SKM-1 (cell line): ENCODE results near the gene LINGO1.
A peak's percentile ranks its signal among the peaks of the same experiment; 100 is the strongest.

ENCODE experiments used
- DNase-seq: peaks from one replicate; lab custom pipeline; 2025; ENCODE audit not compliant: unreplicated experiment; lab: John Stamatoyannopoulos, UW

Gene LINGO1

DNA sequence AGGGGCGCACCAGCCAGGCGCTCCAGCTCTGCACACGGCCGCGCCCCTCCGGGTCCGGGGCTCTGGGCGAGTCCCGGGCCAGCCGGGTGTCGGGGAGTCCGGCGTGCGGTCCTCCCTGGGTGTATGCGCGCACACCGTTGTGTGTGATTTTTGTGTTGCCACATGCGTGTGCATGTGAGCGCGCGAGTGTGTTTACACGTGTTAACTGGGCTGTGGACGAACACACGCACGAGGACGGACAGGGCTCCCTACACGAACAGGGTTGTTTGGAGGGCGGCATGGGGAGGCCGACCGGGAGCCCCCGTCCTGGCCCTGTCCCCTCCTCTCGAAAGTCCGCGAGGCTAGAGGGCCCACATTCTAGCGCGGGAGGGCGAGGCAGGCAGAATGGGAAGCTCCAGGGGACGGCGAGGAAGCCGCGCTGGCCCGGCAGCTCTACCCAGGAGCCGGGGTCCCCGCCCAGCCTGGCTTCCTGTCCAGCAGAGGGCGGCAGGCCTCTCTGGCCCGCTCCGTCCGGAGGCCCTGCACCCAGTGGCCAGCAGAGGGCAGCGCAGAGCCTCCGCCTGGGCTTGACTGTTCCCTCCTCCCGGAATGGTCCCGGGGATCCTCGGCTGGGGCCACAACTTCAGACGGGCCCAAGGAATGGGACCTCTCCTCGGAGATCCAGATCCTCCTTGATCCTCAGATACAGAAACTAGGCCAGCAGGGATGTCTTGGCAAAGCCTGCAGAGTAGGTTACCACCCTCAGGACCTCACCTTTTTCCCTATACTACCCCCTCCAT is 611 bp upstream of the LINGO1 start:
- peak; percentile 44 for DNase-seq

DNA sequence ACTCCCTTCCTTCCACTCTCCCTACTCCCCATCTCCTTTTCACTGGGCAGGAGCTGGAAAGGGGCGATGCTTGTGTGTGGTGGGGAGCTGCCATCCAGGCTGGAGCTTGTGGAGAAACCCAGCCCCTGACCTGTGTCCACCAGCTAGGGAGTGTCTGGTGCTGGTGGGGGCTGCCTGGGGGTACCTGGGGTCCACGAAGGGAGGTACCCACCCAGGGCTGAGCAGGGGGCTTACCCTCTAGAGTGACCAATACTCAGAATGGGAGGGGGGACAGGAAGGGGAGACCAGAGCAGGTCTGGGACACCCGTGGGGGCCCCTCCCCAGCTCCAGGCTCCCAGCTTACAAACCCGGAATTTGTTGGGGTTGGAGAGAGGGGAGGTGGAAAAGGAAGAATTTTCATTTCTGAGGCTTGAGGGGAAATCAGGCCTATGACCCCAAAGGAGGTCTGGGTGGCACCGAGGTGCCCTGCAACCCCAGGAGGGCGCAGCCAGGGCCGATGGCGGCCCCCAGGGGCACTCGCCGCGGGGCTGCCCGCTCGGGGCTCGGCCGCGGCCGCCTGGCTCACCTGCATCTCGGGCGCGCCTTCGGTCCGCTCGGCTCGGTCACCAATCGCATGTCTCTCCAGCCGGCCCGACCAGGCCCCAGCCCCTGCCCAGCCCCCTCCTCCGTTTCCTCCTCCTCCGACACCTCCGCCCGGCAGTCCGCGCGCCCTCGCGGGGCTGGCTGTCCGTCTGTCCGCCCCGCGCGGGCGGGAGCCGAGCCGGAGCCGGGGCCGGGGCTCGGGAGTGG is 773 bp downstream of the LINGO1 start:
- no peak for DNase-seq

DNA sequence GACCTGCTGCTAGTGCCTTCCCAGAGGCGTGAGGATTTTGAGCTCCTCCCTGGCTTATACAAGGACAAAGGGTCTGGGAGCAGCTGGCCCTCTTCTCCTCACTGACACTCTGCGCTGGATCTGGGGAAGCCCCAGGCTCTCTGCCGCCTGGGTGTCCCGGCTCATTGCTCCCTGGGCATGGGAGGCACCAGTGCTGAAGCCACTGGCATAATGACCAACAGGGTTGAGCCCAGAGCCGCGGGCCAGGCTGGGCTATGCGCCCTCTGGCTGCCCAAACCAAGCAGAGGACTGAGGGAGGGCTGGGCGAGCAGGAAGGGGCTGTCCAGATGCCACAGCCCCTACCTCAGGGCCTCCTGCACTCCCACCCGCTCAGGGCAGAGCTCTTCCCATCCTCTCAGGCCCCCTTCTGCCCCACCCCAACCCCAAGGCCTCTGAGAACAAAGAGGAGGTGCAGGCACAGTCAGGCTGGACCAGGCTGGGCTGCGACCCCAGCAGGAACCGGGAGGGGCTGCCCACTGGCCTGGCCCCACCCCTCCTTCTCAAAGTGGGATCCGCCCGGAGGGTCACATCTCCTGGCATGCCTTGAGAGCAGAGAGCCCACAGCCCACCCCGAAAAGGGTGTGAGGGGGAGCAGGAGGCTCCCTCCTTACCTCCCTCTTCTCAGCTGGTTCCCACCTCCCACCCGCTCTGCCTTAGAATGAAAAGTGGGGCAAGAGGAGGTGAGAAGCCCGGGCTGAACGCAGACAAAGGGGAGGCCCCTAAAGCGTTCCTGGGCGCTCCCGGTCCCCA is 1.6 kb downstream of the LINGO1 start:
- no peak for DNase-seq

DNA sequence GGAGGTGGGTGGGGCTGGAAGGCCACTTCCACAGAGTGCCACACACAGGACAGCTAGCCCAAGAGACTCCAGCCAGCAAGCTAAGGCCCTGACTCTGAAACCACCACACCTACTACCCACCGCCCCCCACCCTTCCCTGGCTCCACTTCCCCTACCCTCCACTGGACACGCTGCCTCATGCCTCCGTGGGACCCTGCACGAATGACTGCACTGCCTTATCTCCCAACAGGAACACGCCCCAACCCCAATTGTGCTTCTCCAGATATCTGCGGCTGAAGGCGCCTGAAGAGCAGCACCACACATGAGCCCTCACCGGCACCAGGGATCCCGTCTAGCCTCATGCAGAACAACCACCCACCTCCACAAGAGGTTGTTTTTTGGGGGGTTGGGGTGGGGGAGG is 2.7 kb downstream of the LINGO1 start:
- DNase-seq, result no peak

DNA sequence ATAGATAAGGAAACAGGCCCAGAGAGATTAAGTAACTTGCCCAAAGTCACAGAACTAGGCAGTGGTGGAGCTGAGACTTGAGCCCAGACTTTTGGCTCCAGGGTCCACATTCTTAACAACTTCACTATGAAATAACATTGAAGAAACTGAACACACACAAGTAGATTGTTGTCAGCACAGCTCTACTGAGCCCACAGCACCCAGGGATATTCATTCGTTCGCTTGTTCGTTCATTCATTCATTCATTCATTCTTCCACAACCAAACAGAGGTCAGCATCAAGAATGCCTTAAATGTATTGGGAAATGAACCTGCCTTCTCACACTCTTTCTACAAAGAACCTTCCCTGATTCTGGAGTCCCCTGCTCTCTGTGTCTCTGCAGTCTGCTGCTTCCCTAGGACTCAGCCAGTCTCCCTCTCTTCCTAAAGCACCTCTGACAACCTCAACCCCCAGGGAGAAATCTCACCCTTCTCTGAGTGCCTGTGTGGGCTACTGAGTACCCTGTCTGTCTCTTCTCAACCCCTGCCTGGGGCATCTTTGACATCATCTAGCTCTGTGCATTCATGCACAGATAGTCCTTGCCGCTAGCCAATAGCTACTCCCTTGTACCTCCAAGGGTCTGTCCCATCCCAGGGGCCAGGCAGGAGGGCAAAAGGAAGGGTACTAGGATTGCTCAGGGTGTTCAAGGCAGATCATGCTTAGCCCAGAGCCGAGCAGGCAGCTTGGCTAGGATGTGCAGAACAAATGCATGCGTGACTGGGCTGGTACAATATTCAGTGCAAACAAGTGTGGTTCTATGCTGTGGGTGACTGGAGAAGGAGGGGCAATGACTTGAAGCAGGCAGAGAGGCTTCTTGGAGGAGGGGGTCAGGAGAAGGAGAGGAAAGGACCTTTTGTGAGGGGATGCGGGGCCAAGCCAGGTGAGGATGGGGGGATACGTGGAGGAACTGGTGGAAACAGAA is 3.4 kb downstream of the LINGO1 start:
- no peak for DNase-seq

DNA sequence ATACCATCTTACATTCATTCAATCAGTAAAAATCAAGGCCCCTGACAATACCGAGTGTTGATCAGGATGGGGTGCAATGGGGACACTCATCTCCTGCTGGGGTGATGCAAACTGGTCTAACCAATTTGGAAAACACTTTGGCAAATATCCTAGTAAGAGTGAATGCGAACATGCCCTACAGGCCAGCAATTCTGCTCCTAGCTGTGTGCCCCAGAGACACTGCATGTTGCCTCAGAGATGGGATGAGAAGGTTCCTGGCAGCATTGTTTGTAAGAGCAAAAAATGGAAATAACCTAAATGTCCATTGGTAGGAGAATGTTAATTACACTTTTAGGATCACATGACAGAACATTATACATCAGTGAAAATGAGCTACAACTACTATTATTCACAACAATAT is 4.7 kb downstream of the LINGO1 start:
- no peak for DNase-seq

DNA sequence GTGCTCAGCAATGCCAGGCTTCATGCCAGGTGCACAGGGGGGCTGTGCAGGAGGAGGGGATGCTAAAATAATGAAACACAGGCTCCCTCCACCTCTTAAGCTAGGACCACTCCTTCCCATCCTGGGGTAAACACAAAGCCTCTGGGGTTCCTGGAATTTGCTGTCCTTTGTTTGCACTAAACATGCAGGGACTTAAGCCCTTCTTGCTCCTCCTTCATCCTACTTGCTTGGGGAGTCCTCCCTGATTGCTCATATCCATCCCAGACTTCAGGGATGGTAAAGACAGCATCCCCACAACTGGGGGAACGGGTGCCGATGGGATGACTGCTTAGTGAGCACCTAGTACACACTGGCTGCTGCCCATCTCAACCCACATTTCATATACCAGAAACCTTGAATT is 5.1 kb downstream of the LINGO1 start:
- DNase-seq, result no peak

DNA sequence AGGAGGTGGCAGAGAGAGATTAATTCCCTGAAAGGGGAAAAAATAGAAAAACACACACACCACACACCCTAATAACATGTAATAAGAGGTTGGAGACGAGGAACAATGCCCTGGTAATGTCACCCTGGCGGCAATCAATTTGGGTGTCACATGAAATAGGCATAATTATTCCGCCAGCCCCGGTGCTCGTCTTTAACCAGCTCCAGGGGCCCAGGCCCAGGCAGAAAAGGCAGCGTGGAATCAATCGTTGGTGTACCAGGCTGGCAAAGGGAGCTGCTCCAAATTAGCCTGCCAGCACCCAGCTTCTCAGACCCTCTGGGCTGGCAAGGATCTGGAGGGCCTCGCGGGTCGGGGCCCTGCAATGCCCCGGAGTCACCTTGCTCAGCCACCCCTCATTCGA is 5.6 kb downstream of the LINGO1 start:
- no peak for DNase-seq

DNA sequence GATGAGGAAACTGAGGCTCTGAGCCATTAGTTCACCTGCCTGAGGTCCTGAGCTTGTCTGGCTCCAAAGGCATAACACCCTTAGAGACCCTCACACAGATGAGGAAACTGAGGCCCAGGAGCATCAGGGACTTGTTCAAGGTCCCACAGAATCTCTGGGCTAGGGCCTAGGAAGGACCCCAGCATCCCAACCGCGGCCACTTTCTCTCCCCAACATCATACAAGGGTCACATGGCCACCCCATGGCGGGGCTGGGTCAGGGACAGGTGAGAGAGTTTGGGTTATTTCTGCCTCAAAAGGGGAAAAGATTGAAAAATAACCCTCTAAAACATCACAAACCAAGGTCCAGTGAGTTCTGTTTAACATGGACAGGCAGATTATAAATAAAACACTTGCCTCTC is 6.7 kb downstream of the LINGO1 start:
- DNase-seq, result no peak

DNA sequence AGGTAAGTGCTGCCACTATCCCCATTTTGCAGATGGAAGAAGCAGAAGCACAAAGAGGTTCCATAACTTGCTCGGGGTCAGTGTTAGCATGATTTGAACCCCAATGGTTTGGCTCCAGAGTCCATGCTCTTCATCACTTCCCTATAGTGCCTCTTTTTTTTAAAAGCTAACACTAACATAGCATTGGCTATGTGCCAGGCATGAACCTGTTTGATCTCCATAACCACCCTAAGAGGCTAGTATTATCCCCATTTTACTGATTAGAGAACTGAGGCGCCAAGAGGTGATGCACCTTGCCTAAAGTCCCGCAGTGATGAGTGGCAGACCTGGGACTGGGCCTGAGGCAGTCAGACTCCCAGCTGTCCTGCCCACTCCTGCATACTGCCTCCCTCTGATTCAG is 7.3 kb downstream of the LINGO1 start:
- DNase-seq, result no peak

DNA sequence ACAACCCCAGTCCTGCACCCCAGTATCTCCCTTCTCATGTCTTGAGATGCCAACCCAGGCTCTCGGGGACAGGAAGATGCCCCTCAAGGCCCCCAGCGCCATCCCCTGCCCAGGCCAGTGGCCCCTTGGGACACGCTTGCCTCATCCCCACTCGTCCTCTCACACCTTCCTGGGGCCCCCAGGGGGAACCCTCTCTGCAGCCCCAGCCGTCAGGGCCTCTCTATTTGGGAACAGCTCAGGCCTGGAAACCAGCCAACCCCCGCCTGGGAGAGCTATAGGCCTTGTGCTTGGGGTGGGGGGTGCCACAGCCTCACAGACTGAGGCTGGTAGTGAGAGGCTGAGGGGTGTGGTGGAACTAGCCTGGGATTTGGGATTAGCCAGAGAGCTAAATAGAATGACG is 7.8 kb downstream of the LINGO1 start:
- DNase-seq, result no peak

DNA sequence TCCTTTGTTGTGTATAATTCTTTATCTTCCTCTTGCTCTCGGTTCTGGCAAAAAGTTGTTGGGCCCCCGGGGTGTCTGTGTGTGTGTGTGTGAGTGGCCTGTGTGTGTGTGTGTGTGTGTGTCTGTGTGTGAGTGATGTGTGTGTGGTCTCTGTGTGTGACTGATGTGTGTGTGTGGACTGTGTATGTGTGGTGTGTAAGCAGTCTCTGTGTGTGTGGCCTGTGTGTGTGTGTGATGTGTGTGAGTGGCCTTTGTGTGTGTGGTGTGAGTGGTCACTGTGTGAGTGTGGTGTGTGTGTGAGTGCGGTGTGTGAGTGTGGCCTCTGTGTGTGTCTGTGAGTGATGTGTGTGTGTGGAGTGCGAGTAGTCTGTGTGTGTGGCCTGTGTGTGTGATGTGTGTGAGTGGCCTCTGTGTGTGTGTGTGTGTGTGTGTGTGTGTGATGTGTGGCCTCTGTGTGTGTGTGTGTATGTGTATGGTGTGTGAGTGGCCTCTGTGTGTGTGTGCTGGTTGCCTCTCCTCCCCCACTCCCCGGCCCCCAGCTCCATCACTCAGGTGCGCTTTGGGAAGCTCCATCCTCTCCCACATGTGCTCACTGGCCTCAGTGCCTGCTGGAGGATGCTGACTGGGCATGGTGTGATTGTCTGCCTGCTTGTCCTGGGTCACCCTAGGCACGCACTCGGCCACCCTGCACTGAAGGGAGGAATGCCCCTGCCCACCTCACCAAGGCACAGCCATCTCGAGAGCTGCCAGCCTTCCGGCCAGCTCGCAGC is 8.8 kb downstream of the LINGO1 start:
- no peak for DNase-seq

DNA sequence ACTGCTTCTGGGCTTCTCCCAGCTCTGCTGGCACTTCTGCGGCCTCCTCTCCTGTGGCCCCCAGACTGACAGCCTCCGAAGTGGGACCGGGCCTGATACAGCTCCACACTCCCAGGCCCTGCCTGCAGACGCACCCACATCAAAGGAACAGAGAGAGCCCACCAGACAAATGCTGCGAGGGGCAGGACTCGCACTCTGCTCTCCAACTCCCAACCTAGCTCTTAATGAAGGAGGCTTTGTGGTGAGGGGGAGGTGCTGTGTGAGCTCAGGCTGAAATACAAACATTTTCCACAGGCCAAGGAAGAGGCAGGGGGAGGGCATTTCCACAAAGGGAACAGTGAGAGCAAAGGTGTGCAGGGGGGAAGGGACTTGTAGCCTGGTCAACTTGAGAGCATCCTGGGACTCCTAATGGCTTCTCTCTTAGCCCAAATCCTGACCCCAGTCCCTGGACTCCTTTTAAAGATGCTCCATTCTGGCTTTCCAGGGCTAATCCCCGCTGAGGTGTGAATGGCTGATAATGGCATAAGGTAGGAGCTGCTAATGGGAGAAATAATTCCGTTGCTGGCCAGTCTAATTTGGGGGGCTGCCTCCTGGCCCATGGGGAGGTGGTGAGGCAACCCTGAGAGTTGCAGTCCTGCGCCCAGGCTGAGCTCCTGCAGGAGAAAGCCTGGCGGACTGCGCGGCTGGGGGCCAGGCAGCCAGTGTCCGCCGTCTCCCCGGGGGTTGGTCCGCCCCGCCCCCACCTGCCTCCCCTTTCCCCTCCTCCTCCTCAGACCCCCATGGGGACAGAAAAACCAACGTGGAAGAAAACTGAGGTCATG is 9.6 kb downstream of the LINGO1 start:
- DNase-seq, result no peak

DNA sequence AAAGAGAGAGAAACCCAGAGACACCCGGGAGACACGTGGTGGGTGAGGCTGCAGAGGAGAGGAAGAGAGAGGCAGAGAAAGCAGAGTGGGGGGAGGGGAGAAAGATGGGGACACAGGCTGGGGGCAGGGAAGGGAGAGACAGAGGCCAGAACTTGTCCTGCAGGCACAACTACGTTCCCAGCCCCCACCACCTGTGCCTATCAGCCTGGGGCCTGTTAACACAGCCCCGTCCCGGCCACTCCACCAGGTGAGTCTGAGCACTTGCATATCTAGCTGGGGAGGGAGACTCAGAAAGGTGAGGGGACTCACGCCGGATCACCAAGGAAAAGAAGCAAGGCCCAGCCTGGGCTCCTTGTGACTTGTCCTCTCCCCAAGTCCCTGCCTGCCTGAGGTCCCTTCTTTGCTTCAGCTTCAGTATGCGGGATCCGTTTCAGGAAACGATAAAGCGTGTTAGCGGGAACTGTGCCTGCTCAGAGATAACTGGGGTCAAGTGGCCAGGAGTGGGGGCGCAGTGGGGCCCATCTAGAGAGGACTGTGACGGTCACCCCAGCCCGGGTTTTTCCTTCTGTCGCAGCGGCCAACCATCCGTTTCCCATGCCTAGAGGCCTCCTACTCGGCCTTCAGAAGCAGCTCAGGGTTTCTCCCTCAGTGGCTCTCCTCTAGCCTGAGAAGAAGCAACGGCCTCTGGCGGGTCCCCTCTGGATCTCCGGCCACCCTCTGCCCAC is 10.3 kb downstream of the LINGO1 start:
- no peak for DNase-seq

DNA sequence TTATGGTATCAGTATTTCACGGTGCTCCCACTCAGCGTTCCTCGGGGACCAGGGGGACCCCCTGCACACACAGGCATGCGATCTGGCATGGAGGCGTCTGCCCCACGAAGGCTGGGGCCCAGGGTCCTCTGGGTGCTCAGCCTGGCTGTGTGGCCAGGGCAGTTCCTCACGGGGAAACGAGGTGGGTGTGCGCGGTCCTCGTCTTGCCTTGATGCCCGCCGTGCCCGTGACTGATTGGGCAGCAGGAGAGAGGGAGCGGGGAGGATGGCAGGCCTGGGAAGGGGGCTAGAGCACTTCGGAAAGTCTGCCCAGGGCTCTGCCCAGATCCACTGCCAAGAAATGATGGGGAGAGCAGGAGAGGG is 10.9 kb downstream of the LINGO1 start:
- DNase-seq, result no peak

DNA sequence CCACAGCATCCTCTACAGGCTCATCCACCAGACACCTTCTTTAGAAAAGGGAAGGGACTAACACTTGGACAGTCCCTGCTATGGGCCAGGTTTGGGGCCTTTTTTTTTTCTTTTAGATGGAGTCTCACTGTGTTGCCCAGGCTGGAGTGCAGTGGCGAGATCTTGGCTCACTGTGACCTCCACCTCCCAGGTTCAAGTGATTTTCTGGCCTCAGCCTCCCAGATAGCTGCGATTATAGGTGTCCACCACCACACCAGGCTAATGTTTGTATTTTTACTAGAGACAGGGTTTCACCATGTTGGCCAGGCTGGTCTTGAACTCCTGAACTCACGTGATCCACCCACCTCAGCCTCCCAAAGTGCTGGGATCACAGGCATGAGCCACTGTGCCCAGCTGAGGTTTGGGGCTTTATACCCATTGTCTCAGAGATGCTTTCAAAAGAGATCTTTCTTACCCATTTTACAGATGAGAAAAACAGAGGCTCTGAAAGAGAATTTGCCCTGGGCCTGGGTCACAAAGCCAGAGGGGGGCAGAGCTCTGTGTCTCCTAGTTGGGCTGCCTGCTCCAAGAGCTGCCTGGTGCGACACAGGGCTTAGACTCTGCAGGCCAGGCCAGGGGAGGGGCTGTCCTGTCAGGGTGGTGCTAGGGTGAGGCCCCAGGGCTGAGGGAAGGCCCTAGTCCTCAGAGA is 11.6 kb downstream of the LINGO1 start:
- DNase-seq, result no peak

DNA sequence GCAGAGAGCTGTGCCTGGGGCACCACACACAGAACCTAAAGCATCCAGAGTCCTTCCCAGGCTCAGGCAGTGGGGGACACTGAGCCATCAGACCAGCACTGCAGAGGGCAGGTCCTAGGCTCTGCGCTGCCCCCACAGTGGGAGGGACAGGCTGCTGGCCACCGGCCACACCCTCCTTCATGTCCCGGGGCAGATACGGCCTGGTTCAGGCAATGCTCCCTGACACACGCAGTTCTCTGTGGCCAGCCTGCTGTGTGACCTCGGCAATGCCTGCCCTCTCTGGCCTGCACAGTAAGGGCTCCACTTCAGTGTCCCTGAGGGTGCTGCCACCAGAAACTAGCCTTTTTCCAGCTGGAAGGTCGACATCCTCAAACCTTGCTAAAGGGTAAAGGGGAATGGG is 12.4 kb downstream of the LINGO1 start:
- no peak for DNase-seq

DNA sequence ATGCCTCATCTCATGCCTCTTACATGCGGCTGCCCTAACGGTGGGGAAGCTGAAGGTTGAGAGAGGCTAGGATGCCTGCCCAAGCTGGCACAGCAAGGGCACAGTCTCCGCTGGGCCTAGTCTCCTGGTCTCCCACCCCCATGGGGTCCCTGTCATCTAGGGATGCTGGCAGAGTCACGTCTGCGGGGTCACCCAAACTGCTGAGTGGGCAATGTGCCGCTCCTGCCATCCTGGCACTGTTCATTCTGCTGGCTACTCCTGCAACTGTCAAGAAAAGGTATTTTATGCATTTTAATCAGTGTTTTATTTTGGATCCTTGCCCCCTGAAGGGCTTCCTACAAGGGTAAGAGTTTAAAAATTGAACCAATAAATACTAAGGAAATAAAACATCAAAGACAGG is 12.8 kb downstream of the LINGO1 start:
- DNase-seq, result no peak
